EH (cell line): ENCODE measurements around the gene BORCS8.
"Not testable (repeated sequence)": the region's sequence is repeated elsewhere in the genome, so short reads cannot be mapped to it uniquely, and the experiment has no call there.

Source experiments
- DNase-seq: peaks from one replicate; pipeline ENCODE4 v3.0.0-alpha.2; 2015; ENCODE audit warnings: low read depth

The BORCS8 gene

DNA sequence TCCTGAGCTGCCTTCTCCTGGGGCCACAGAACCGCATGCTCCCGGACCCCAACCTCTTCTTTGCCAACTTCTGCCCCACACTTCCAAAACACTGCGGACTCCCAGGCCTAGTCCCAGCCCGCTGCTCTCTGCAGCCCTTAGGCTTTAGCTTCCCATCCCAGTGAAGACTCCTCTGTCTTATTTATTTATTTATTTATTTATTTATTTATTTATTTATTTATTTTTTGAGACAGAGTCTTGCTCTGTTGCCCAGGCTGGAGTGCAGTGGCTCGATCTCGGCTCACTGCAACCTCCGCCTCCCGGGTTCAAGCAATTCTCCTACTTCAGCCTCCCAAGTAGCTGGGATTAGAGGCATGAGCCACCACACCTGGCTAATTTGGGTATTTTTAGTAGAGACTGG lies 43.4 kb downstream of the BORCS8 start:
- not testable (repeated sequence) for DNase-seq

DNA sequence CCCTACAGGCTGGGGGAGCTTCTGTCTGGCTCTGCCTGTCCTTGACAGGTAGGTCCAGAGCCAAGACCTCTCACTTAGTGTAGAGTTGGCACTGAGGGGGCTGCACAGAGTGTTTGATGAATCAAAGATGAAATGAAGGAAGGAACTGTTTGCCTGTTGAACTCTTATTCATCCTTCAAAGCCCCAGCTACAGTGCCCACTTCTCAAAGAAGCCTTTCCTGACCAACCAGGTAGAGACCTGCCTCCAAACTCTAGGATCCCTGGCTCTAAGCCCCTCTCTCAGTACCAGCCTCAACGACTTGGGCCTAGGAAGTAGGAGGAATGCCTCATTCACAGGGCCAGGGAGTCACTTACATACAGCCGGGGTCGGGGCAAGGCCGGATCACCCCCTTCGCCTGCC lies 44.6 kb downstream of the BORCS8 start:
- no peak for DNase-seq

GRCh38 chr19:19146865-19147264 lies 45.1 kb downstream of the BORCS8 start:
- DNase-seq: no peak

DNA sequence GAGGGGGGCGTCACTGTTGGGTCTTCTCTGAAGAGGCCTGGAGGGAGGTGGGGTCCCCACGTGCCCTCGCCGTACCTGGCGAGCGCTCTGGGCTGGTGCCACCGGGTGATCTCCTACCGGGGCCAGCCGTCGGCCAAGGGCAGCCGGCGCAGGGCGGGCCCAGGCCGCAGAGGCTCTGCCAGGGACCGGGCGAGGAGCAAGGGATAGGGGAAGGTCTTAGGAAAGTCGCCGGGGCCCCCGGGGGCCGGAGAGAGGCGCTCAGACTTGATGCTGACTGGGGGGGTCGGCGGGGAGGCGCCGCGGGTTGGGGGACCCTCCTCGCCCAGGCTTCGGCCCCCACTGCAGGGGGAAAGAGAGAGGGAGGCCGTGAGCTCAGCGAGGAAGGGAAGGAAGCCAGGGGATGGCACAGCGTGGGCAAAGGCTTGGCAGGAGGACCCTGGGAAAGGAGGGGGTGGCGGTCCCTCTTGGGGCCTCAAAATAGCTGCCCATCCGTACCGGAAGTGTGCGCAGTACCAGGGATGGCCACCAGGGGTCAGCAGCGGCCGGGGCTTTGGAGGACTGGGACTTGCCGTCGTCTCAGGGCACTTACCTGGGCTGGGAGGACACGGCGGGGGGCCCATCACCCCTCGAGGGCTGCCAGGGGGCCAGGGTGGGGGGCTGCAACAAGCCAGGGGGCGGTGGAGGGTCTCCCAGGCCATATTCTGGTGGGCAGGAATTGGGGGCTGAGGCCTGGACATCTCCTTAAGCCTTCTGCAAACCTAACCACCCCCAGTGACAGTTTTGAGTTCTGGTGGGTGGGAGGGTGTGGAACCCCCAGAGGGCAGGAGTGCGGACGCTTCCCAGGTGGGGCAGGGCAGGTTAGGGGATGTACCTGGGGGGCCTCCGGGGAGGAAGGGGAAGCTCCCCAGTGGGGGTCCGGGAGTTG lies 46.0 kb downstream of the BORCS8 start:
- DNase-seq: peak; percentile 65

DNA sequence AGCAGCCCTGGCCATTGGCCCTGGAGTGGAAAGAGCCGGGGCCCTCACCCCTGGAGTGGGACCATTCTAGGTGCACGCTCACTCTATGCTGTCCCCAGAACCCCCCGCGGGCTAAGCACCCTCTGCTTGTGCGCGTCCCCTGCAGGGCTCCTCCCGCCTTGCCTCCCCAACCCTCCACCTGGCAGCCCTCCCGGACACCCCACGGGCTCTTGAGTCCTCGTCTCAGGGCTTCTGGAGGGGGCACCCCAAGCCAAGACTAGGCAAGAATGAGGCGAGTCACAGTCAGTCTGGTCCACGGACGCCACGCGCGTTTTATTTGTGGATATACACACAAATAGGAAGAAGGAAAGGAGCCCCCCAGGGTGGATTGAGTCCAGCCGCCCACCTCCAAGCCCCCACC lies 46.7 kb downstream of the BORCS8 start:
- no peak for DNase-seq

GRCh38 chr19:19142347-19142746 lies 49.6 kb downstream of the BORCS8 start:
- DNase-seq: no peak

- peak; percentile 11 for DNase-seq
These were observed 51.5 kb downstream of the BORCS8 start for GRCh38 chr19:19140476-19140875.

- DNase-seq: no peak
These were observed 52.1 kb downstream of the BORCS8 start for GRCh38 chr19:19139876-19140229.

DNA sequence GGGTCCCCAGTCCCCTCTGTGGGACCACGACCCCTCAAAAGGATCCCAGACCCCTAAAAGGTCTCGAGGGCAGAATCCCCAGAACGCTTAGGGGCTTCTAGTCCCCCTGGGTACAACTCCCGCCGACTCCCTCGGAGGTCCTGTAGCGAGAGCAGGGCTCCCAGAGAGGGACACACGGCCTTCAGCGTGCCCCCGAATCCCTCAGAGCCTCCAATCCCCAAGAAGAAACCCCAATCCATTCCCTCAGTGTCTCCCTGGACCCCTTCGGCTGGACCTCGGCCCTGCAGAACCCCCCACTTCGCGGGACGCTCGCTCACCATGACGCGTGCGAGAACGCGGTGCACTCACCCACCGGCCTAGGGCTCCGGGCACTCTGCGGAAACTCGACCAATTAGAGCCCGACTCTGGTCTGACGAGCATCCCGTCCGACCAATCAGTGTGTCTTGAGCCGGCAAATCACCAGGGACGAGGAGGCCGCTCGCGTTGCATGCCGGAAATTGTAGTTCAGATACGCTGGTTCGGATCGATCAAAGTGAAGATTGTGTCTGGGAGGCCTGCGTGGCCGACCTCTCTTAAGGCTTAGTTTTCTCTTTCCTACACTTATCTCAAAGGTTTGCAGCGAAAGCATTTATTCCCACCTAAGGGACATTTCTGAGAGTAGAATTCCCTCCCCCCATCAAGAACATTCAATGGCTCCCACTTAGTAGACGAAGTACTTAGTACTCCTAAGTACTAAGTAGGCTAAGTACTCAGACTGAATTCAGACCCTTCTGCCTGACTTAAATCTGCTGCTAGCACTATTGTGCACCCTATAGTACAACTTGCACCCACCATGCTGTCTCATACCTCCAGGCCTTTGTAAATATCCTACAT lies 53.6 kb downstream of the BORCS8 start, which contains the start of gene TMEM161A:
TMEM161A (minus strand) TSS at position 370 of the 873 bp plus-strand sequence; CDS start at position 320, 50 bp downstream.
- DNase-seq: peak; percentile 98

DNA sequence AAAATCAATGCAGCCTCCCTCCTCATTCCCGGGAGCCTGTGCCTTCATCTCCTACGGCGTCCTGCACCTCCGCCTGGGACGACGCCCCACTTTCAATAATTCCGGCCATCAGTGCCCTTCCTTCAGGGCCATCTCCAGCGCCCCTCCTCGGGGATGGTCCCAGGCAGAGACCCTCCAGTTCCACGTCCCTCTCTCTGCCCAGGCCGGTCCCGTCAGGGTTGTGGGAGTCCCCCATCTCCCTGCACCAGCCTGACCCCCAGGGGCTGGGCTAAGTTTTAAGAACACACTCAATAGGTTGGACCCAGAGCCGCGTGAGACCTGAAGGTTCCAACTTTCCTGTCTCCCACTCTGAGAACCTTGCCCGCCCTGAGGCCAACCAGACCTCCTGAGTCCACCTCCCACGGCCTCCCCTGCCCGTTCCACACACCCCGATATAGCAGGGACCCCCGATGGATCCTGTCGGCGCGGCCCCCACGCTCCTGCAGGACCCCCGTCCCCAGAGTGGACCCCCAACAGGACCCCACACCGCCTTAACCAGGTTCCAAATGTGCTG lies 54.3 kb downstream of the BORCS8 start:
- peak; percentile 23 for DNase-seq

DNA sequence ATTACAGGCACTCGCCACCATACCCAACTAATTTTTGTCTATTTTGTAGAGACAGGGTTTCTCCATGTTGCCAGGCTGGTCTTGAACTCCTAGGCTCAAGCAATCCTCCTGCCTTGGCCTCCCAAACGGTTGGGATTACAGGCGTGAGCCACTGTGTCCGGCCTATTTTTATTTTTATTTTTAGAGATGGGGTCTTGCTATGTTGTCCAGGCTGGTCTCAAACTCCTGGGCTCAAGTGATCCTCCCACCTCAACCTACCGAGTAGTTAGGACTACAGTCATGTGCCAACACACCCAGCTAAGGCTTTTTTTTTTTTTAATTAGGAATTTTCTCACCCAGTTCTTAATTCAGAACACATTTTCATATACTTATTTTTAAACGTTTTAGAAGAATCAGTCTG lies 56.2 kb downstream of the BORCS8 start:
- not testable (repeated sequence) for DNase-seq

GRCh38 chr19:19134687-19135158 lies 57.2 kb downstream of the BORCS8 start:
- no peak for DNase-seq

DNA sequence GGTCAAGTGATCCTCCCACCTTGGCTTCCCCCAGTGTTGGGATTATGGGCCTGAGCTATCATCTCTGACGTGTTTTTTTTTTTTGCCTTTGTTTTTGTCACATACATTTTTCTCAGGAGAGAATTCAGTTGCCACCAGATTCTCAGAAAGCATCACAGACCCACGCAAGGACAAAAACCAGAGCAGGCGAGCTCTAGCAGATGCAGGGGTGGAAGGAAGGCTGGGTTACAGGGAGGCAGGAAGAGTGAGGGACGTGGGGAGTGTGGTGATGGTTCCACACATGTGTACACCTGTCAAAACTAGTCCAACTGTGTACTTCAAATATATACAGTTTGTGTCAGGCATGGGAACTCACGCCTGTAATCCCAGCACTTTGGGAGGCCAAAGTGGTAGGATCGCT lies 58.0 kb downstream of the BORCS8 start:
- DNase-seq: no peak

DNA sequence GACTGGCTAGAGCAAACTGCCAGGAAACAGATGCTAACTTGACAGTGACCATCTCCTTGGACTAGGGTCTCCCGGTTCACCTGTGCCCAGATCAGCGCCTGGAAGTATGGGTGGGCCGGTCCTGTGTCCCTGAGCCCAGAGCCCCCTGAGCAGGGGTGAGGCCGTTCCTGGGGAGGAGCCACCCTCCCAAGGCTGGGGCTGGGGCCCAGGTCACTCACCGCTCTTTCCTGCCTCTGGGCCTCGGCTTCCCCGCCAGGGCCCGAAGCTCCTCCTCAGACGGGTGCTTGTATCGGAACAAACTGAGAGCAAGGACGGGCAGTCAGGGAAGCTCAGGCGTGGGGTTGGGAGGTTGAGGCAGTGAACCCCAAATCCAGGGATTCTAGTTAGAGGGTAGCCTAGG lies 59.0 kb downstream of the BORCS8 start:
- no peak for DNase-seq

- no peak for DNase-seq
These were observed 60.0 kb downstream of the BORCS8 start for GRCh38 chr19:19131989-19132388.
